ENCODE measurements around the gene ITGAD. TPM values are rescaled to one million over a fixed set of nuclear protein-coding genes. Genes with fewer than 3 reads are reported as not detected.
A peak's percentile ranks its signal among the peaks of the same experiment; 100 is the strongest.

Gene ITGAD
- total and polyA plus RNA-seq, 2 of the 13 experiments (the other 11 are each of a cell fraction or from before 2014, with no cell fraction given) = not detected

- TF ChIP-seq MBNL3 (CRISPR knock-in tag; conservative IDR thresholded peaks at IDR 0.05) = no peak
- no peak for TF ChIP-seq ZNF251 (CRISPR knock-in tag; IDR thresholded peaks at IDR 0.05)
- no peak for TF ChIP-seq ZNF350 (CRISPR knock-in tag; IDR thresholded peaks at IDR 0.05; ENCODE audit: borderline replicate concordance, low read depth)
- no peak for TF ChIP-seq GMEB2 (CRISPR knock-in tag; IDR thresholded peaks at IDR 0.05; ENCODE audit: low read depth)
- no peak for TF ChIP-seq TEF (CRISPR knock-in tag; IDR thresholded peaks at IDR 0.05)
- peak; percentile 54; the same call in 1 of the 2 replicates for TF ChIP-seq ATF2 (CRISPR knock-in tag; IDR thresholded peaks at IDR 0.05)
- no peak for TF ChIP-seq AGO1 (IDR thresholded peaks at IDR 0.05; ENCODE audit: low read depth, low read length, poor library complexity, severe bottlenecking)
- no peak for TF ChIP-seq ATAD3A (CRISPR knock-in tag; IDR thresholded peaks at IDR 0.05)
- 0 out of 2 replicates have a peak, but pooled peaks have one; percentile 16 for TF ChIP-seq HCFC1 (IDR thresholded peaks at IDR 0.05; ENCODE audit: low read depth, low read length)
- TF ChIP-seq ZBTB21 (CRISPR knock-in tag; IDR thresholded peaks at IDR 0.05) = no peak
- peak; percentile 27; the same call in 1 of the 2 replicates for TF ChIP-seq MAX (IDR thresholded peaks at IDR 0.05)
- no peak for TF ChIP-seq ZNF547 (CRISPR knock-in tag; IDR thresholded peaks at IDR 0.05)
- TF ChIP-seq ZC3H13 (CRISPR knock-in tag; IDR thresholded peaks at IDR 0.05) = no peak
- TF ChIP-seq ZNF331 (CRISPR knock-in tag; IDR thresholded peaks at IDR 0.05) = 0 out of 2 replicates have a peak, but pooled peaks have one; percentile 24
- no peak for TF ChIP-seq JUN (CRISPR knock-in tag; IDR thresholded peaks at IDR 0.05)
- TF ChIP-seq BORCS8-MEF2B (CRISPR knock-in tag; IDR thresholded peaks at IDR 0.05) = no peak
- TF ChIP-seq ZFP36 (IDR thresholded peaks at IDR 0.05; ENCODE audit: borderline replicate concordance, low read depth, low read length, partially characterized antibody) = peak; percentile 38
- no peak for TF ChIP-seq HNRNPK (IDR thresholded peaks at IDR 0.05; ENCODE audit: low read depth, low read length, poor library complexity, severe bottlenecking)
- TF ChIP-seq SP5 (CRISPR knock-in tag; IDR thresholded peaks at IDR 0.05; ENCODE audit: borderline replicate concordance, low read depth) = no peak
- no peak for TF ChIP-seq ELK4 (CRISPR knock-in tag; IDR thresholded peaks at IDR 0.05; ENCODE audit: borderline replicate concordance)
- no peak for TF ChIP-seq REXO4 (CRISPR knock-in tag; IDR thresholded peaks at IDR 0.05; ENCODE audit: borderline replicate concordance)
- no peak for TF ChIP-seq ZFP36L2 (CRISPR knock-in tag; IDR thresholded peaks at IDR 0.05)
- TF ChIP-seq U2AF1 (optimal IDR thresholded peaks at IDR 0.05; ENCODE audit: low read depth, low read length) = no peak
- no peak for TF ChIP-seq HNRNPL (IDR thresholded peaks at IDR 0.05; ENCODE audit: low read depth, low read length)
- 0 out of 2 replicates have a peak, but pooled peaks have one; percentile 42 for TF ChIP-seq ZNF589 (CRISPR knock-in tag; conservative IDR thresholded peaks at IDR 0.05)
- no peak for TF ChIP-seq ZNF138 (CRISPR knock-in tag; IDR thresholded peaks at IDR 0.05; ENCODE audit: low read depth)
Measured at GRCh38 chr16:31382485-31383161, 10.5 kb upstream of the ITGAD start (continued).

Data from HepG2 (cell line).